Stimulated activated CD4-positive, alpha-beta T cell treated with anti-CD3 and anti-CD28 coated beads, Interleukin-4, amount 100 ng/mL, for 24 hours (primary cell): ENCODE data around the gene TSPAN4.

ENCODE experiments used
- DNase-seq: peaks from one replicate; pipeline ENCODE4 v3.0.0-alpha.2; 2020

Gene TSPAN4

GRCh38 chr11:893008-893654 lies 50.5 kb downstream of the TSPAN4 start:
- no peak for DNase-seq

DNA sequence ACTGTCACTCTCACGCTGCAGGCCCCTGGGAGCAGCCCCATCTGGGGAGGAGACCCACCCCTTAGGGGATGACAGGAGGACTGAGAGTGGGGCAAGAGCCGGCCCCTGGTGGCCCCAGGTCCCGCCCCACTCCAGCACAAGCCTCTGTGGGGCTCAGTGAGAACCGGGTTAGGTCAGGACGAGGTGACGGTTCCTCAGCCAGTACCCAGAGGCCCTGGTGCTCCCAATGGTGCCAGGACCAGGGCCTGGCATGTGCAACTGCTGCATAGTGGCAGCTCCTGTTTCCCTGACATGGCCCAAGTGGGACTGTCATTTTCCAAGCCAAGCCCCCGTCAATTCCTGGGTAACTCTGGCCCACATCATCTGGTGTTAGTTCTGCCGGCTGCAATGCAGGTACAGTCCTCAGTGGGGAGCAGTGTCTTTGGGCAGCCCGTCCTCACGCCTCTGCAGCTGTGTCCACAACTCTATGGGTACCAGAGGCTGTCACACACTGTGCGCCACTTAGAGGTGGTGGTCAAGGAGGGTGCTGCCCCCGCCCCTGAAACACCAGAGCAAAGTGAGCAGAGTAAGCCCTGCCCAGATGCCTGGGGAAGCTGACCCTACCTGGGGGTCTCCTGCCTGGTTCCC lies 52.0 kb downstream of the TSPAN4 start:
- DNase-seq: no peak

- no peak for DNase-seq
Measured at GRCh38 chr11:895331-896110, 52.9 kb downstream of the TSPAN4 start.

GRCh38 chr11:897253-898142 lies 54.8 kb downstream of the TSPAN4 start:
- no peak for DNase-seq

- DNase-seq: no peak
Measured at GRCh38 chr11:898143-898511, 55.5 kb downstream of the TSPAN4 start.

GRCh38 chr11:898540-899190 lies 56.0 kb downstream of the TSPAN4 start:
- DNase-seq: no peak

DNA sequence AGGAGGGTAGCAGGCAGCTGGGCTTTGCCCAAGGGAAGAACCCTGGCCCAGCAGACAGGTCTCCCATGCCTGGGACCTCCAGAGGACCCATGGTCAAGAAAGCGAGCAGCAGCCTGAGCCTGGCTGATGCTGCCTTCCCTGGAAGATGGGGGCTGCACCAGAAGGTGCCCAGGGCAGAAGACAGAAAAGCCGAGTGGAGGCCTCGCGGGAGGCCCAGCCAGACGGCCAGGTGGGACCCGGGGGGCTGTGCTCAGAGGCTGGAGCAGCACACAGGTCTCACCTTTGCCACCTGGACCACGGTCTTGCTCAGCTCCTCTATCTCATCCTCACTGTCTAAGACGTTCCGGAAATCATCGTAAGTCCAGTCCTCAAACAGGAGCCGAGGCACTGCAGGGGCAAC lies 57.1 kb downstream of the TSPAN4 start:
- no peak for DNase-seq

- DNase-seq: no peak
Measured at GRCh38 chr11:900545-900944, 57.9 kb downstream of the TSPAN4 start.

DNA sequence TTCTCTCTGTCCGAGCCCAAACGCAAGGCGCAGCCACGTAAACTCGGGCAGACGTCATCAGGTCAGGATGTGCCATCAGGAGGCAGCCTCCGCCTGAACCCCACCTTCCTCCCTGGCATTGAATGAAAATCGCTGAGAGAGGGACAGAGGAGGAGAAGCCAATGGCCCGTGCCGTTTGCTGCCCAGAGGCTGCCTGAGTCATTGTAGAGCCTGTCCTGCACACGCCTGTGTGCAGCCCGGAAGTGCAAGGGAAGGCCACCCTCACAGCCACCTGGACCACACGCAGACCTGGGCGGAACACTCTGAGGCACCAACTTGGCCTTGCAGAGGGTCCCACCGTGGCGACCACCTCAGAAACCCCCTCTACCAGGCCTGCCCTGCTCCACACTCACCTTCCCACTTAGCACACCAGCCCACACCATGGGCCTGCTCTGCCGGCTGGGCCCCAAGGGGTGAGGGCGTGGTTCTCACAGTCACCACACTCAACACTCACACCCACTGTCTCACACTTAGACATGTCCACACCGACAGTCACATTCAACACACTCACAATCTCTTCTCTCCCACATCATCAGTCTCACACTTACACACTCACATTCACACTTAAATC lies 58.9 kb downstream of the TSPAN4 start:
- no peak for DNase-seq

GRCh38 chr11:904380-904779 lies 61.7 kb downstream of the TSPAN4 start:
- DNase-seq: no peak

- DNase-seq: no peak
Measured at GRCh38 chr11:905952-906351, 63.3 kb downstream of the TSPAN4 start.

- no peak for DNase-seq
Measured at GRCh38 chr11:907668-908067, 65.0 kb downstream of the TSPAN4 start.

DNA sequence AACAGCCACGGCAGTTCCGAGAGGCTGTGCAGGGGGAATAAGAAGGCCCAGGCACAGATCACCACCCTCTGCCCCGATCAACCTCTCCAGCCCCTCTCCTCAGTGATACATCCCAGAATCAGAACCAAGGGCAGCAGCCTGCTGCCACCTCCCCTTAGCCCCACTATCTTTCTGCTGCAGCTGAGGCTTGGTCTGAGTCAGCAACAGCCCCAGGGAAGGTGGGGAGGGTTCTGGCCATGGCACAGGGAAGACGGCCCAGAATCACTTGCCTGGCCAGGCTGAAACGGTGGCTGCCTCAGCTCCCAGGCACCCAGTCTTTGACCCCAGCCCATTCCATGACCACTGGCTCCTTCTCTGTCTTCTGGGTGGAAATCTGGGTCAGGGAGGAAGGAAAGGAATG lies 65.6 kb downstream of the TSPAN4 start:
- DNase-seq: no peak

GRCh38 chr11:909406-909805 lies 66.8 kb downstream of the TSPAN4 start:
- no peak for DNase-seq

GRCh38 chr11:910044-910588 lies 67.5 kb downstream of the TSPAN4 start:
- DNase-seq: no peak

DNA sequence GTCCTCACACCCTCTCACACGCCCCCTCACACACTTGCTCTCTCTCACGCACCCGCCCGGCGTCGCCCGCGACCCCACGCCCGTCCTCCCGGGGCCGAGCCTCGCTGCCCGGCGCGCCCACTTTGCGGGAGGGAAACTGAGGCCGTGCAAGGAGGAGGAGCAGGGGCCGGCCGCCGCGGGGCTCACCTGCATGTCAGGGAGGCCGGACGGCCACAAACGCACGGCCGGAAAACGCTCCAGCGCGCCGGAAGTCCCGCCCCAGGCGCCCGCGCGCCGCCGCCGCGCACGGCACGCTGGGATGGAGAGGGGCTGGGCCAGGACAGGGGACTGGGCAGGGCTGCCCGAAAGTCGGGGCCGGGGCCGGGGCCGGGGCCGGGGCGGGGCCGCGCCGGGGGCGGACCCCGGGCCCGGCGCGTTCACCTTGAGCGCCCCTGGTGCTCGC lies 68.0 kb downstream of the TSPAN4 start, which contains the start of gene CHID1:
Gene CHID1, minus strand, starts transcription at position 222 of the 442 bp plus-strand sequence. CDS start 5,994 bp downstream, outside the sequence.
- peak; percentile 88 for DNase-seq

- peak; percentile 51 for DNase-seq
Measured at GRCh38 chr11:911031-911889, 68.6 kb downstream of the TSPAN4 start.

GRCh38 chr11:911890-912219 lies 69.2 kb downstream of the TSPAN4 start:
- DNase-seq: no peak

DNA sequence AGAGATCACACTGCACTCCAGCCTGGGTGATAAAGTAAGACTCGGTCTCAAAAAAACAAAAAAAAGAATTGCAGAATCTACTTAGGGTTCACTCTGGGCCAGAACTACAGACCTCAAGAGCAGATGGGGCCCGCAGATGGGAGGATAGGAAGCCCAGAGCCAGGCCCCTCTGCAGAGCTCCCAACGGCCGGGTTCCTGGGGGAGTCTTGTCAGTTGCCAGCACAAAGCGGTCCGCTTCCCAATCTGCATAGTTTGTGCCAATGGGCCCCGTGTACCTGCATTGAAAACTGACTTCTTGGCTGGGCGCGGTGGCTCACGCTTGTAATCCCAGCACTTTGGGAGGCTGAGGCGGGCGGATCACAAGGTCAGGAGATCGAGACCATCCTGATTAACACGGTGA lies 69.6 kb downstream of the TSPAN4 start:
- DNase-seq: no peak

- DNase-seq: no peak
Measured at GRCh38 chr11:913043-913442, 70.4 kb downstream of the TSPAN4 start.

DNA sequence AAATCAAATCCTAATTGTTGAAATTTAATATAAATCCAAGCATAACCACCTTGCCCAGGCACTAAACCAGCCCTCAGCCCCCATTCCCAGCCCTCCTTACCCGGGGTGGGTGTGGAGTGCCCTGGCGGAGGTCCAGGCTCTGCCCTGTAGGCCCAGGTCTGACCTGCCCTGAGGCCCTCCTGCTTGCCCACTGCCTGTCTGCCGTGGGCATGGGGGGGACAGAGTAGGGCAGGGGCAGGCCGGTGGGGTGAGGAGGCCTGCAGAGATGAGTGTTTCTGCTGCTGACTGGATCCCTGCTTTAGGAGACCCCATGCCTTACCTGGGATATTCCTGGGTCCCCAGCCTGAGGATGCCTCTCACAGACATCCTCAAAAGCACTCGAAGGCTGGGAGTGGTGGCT lies 71.6 kb downstream of the TSPAN4 start:
- no peak for DNase-seq
